ENCODE measurements around the gene NAA40. TPM values are rescaled to one million over a fixed set of nuclear protein-coding genes. Genes with fewer than 3 reads are reported as not detected.

NAA40 gene
- total and polyA plus RNA-seq, 2 of the 4 experiments (the other 2 are of a cell fraction), result 15.2 to 24.7 TPM

GRCh38 chr11:63920126-63920938 is 18.5 kb upstream of the NAA40 start:
- ATAC-seq (ENCODE audit: low read depth) (no peak), DNase-seq (no peak)
- peak overlapping the region; percentile 24; the same call in 1 of the 2 replicates for H2AK5ac ChIP-seq (ENCODE audit: low read depth, low read length)
- in situ Hi-C loops (cut with MboI; ENCODE audit: low sequenced_read_pairs) (no loop called here), intact Hi-C loops (cut with micrococcal nuclease) (no loop called here), dilution Hi-C loops (cut with HindIII; ENCODE audit: low sequenced_read_pairs, unreplicated experiment) (no loop called here)
- no TSS peak for BruUV-seq (replicated peaks)
- no peak overlapping the region for H2BK20ac ChIP-seq (ENCODE audit: low read depth, low read length)
- H3K4me3 ChIP-seq (ENCODE audit: insufficient read depth, low read depth, low read length), result no peak overlapping the region
- ChIA-PET POLR2A (ENCODE audit: unreplicated experiment) (no interaction called here), CTCF (interaction anchor here (0.6 kb wide), 1 partner anchor 17 kb away, joined by 3 read pairs; no protein-coding TSS in a partner anchor)
- 0 out of 2 replicates have a peak overlapping the region, but pooled peaks have one; percentile 23 for H4K5ac ChIP-seq (ENCODE audit: low read depth, low read length)
- H4K20me1 ChIP-seq (ENCODE audit: insufficient read depth, low read length), result no peaks in the 10 kb centered on the region
- 0 out of 2 replicates have a peak, but pooled peaks cover 2% of the 10 kb centered on the region for H3K9me3 ChIP-seq (ENCODE audit: control insufficient read depth, insufficient read depth, low read length)
- H2BK5ac ChIP-seq (ENCODE audit: low read depth, low read length, poor library complexity, severe bottlenecking), result no peak overlapping the region
- H3K4me2 ChIP-seq (ENCODE audit: low read depth, low read length), result no peak overlapping the region
- H3K56ac ChIP-seq (ENCODE audit: extremely low read depth, insufficient read depth, low read length), result no peak overlapping the region
- peak overlapping the region; percentile 80 to 87; a peak in 3 of 4 replicates for H4K8ac ChIP-seq (ENCODE audit: low read depth in 2 of 2, low read length in 2 of 2)
- peak overlapping the region; percentile 91 for H2AFZ ChIP-seq (replicated peaks; ENCODE audit: low read length, poor library complexity)
- H4K91ac ChIP-seq (ENCODE audit: insufficient read depth, low read depth, low read length), result no peak overlapping the region
- no peak overlapping the region for H3K9ac ChIP-seq (ENCODE audit: low read depth, low read length)
- no peak overlapping the region for H2AK9ac ChIP-seq (replicated peaks; ENCODE audit: low read depth, low read length, poor library complexity)
- peaks cover 31% of the 10 kb centered on the region for H3K4me1 ChIP-seq (ENCODE audit: control insufficient read depth, insufficient read depth, low read length)
- no peak overlapping the region for H3K23ac ChIP-seq (ENCODE audit: low read depth, low read length)
- WGBS, 2 experiments (ENCODE audit: extremely low coverage in 2 of 2, insufficient read length in 1 of 2), result 47% methylated on average over 3 of the region's 22 CpGs; no CpG with 5 or more reads in 1 of the 2 experiments
- H3K14ac ChIP-seq (replicated peaks; ENCODE audit: low read depth, low read length), result 0 out of 2 replicates have a peak overlapping the region, but pooled peaks have one; percentile 35
- no peak overlapping the region for H2BK15ac ChIP-seq (ENCODE audit: low read depth, low read length)
- H3K9me1 ChIP-seq (ENCODE audit: insufficient read depth, low read length), result peaks cover 6% of the 10 kb centered on the region
- H3K27ac ChIP-seq (ENCODE audit: insufficient read depth, low read length), result no peak overlapping the region
- no peaks in the 10 kb centered on the region for H3K36me3 ChIP-seq (ENCODE audit: control insufficient read depth, insufficient read depth, low read length)
- no peak for TF ChIP-seq ELK1 (IDR thresholded peaks at IDR 0.05; ENCODE audit: borderline replicate concordance, low read depth, low read length)
- TF ChIP-seq MXI1 (IDR thresholded peaks at IDR 0.05; ENCODE audit: borderline replicate concordance, low read depth, low read length), result no peak
- TF ChIP-seq RAD21 (IDR thresholded peaks at IDR 0.05; ENCODE audit: low read length), result no peak
- TF ChIP-seq CEBPB (IDR thresholded peaks at IDR 0.05; ENCODE audit: low read depth, low read length), result no peak
- no peak for TF ChIP-seq USF2 (IDR thresholded peaks at IDR 0.05; ENCODE audit: low read depth, low read length)
- no peak for TF ChIP-seq MAFK (IDR thresholded peaks at IDR 0.05; ENCODE audit: low read depth, low read length)
- TF ChIP-seq MAZ (IDR thresholded peaks at IDR 0.05; ENCODE audit: borderline replicate concordance, low read depth, low read length), result no peak
- 0 out of 2 replicates have a peak overlapping the region, but pooled peaks have one; percentile 43 for H2BK120ac ChIP-seq (ENCODE audit: low read depth, low read length)
- peak overlapping the region; percentile 79 for H3K4ac ChIP-seq (ENCODE audit: low read depth, low read length)
- peaks cover 0 to 4% of the 10 kb centered on the region in 2 experiments; a peak in 1 of 4 replicates for H3K79me1 ChIP-seq (ENCODE audit: low read depth in 1 of 2, low read length in 2 of 2)
- peaks cover 12% of the 10 kb centered on the region; the same call in 1 of the 2 replicates for H3K27me3 ChIP-seq (ENCODE audit: control insufficient read depth, insufficient read depth, low read length)
- no peak overlapping the region for H3K18ac ChIP-seq (ENCODE audit: low read depth, low read length)
